Smooth muscle cell of the umbilical artery (primary cell): Measurements from ENCODE around the gene IP6K1. TPM values are rescaled to one million over a fixed set of nuclear protein-coding genes. Genes with fewer than 3 reads are reported as not detected.

Source experiments
- total RNA-seq: library from RNA; depleted of rRNA; stranded (reverse); fragments of >200 nt; gene quantifications from 2 replicates; pipeline ENCODE4 v1.2.3, GENCODE V29; 2014

Gene IP6K1
- total RNA-seq, result 22.6 and 39.2 TPM in 2 replicates

DNA sequence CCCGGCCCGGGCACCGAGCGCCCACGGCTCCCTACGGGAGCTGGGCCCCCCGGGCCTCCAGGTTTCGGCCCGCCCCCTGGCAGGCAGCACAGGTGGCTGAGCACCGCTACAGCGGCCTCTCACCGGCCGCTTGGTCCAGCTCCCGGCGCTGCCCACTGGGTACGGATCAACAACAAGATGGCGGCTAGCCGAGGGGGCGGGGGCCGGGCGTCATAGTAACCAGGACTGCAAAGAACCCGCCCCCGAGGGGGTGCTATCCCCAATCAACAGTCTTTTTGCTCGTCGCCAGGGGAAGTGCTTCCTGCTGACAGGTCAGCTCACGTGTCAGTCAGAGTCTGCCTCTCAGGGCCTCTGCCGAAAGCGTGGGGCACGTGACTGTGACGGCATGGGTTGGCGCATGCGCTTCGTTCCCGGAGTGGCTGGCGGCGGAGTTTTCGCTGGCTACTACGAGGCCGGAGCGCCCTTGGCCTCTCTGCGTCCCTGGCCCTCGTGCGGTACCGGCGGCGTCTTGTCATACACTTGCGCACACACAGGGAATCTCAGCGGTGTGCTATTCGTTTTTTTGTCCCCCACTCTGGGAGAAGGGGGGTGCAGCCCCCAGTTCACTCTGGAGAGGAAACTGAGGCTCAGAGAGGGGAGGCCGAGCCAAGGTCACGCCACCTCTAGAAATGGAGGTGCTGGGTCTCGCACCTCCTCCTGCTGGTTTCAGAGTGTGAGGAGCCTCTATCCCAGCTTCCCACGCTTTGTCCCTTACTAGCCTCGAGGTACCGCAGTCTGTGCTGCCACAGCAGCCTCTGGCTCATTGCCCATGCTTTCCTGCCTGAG, at the start of gene IP6K1:
Gene IP6K1, minus strand, starts transcription at position 186 of the 825 bp plus-strand sequence. CDS start 38,502 bp downstream, outside the sequence.

DNA sequence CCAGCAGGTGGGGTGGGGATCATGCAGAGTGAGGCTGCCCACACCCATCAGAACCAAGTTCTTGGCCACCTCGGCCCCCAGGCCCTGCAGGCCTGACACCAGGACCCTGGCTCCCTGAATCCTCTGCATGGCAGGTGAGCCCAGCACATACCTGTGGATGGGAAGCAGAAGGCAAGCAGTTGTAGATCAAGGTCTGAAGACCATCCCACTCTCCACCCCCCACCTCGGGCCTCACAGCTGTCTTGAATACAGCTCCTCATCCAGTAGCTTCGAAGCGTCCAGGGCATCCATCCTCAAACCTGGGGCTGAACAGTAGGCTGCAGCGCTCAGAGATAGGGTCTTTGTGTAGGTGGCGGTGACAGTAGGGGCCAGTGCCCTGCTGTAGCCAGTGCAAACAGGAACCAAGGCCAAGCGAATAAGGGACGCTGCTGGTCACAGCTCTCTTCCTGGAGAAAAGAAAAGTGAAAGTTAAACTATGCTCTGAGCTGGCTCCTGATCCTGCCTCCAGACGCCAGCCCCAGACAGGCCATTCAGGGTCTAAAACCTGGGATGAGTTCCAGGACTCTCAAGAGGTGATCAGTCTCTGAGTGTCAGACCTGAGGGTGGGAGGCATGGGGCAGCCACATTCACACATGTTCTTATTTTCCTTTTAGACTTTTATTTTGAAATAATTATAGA, 27.3 kb upstream of the IP6K1 start, which contains the start of gene UBA7:
Gene UBA7, minus strand, starts transcription at position 457 of the 678 bp plus-strand sequence. Its CDS starts 166 bp downstream, at position 291.

DNA sequence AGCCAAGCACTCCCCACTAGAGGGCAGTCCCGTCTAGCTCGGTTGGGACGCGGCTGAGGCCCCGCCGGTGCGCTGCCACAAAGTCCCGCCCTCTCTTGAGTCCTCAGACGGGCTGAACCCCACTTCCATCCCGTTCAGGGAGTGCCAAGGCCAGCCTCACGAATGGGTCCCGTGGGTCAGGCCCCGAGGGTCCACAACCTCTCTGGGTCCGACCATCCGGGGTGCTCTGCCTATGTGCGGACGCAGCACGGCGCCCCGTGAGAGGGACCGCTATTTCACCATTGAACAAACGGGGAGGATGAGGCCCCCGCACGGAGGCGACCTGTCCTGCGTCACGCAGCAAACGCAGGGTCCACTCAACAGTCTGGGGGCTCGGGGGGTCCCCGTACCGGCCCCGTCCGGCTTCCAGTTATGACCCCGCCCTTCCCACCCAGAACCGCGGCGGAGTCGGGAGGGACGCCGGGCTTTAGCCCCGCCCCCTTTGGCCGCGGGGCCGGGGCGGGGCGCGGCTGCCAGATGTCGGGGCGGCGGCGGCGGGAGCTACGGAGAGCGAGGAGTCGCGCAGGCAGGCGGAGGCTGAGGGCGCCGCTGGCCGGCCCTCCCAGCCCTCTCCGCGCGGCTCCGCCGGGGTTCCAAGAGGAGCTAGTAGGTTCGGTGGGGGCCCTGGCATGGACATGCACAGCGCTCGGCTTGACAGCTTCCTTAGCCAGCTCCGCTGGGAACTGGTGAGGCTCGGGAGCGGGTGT, 16.6 kb upstream of the IP6K1 start, which contains the start of gene INKA1:
Gene INKA1, plus strand, starts transcription at position 543 of the 746 bp plus-strand sequence. Its CDS starts 132 bp downstream, at position 675.

DNA sequence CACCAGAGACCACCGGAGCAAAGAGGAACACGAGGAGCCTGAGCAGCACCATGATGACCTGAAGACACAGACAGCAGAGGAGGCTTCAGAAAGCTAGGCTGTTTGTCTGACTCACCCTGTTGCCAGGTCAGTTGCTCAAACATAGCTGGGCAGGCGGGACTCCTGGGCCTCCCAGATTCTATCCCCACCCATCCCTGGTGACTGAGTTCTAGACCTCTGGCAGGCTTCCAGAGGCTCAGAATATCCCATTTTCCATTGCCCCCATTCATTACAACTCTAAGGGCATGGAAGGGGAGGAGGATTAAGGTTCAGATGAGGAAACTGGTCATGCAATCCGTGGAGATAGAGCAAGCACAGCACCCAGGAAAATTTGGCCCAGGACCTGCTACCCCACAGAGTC, 13.4 kb upstream of the IP6K1 start, which contains the start of gene CDHR4:
Gene CDHR4, minus strand, starts transcription at position 113 of the 400 bp plus-strand sequence. Its CDS starts 61 bp downstream, at position 52.

DNA sequence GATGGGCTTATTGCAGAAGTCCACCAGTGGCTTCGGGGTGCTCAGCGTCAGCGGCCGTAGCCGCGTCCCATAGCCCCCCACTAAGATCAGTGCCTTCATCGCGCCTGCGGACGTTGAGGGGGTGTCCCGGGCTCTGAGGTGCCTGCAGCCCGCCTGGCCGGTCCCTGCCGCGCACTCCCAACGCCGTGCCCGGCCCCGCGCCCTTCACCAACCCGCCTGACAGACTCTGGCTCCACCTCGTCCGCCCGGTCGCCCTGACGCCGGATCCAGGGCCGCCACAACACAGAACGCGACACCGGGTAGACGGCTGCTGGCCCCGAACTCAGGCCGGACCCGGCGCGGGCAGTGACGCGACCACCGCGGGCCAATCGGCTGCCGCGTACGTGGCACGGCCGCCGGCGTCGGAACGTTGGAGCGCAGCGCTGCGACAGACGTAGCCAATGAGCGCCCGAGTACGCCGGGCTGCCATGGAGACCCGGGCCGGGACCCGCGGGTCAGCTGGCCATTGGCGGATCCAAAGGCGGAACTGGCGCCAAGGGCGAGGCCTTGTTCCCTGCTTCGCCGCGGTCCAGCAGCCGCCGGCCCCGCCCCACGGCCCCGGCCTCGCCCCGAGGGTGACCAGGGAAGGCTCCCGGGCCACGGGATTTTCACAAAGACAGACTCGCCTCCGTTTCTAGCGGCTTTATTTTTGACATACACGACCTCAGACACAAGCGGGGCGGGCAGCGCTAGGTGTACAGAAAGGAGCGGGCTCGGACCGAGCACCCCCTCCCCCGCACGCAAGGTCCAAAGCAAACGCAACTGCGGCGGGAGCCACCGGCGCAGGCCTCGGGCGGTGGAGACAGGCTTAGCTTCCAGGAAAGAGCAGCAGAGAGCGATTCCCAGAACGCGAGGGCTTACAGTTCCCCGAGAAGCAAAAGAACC, 62.5 kb downstream of the IP6K1 start, which contains the start of gene GMPPB:
Gene GMPPB, minus strand, starts transcription at position 324 of the 924 bp plus-strand sequence. Its CDS starts 225 bp downstream, at position 99.

DNA sequence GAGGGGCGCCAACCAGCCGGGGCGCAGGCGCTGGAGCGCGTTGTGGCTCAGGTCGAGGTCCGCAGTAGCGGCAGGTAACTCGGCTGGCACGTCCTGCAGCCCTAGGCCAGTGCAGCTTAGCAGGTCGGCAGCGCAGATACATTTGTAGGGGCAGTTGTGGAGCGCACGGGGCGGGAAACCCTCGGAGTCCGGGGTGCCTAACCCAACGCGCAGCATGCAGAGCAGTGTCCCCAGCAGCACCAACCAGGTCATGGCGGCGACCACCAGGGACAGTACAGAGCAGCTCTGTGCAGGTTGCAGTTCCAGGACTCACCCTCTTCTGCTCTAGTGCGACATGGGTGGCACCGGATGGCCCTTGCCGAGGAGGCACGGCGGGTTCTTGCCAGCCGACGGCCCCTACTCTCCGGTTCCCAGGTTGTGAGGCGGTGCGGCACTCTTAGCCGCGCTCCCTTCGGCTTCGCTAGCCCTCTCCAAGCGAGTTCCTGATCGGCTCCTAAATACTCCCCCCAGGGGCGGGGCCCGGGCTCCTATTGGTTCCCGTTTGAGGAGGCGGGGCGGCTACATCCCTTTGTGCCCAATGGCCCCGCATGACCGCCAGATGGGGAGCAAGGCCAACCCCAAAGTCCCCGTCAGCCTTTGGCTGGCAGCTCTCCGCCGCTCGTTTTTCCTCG, 67.0 kb downstream of the IP6K1 start, which contains the start of gene AMIGO3:
Gene AMIGO3, minus strand, starts transcription at position 471 of the 671 bp plus-strand sequence. Its CDS starts 219 bp downstream, at position 252.

DNA sequence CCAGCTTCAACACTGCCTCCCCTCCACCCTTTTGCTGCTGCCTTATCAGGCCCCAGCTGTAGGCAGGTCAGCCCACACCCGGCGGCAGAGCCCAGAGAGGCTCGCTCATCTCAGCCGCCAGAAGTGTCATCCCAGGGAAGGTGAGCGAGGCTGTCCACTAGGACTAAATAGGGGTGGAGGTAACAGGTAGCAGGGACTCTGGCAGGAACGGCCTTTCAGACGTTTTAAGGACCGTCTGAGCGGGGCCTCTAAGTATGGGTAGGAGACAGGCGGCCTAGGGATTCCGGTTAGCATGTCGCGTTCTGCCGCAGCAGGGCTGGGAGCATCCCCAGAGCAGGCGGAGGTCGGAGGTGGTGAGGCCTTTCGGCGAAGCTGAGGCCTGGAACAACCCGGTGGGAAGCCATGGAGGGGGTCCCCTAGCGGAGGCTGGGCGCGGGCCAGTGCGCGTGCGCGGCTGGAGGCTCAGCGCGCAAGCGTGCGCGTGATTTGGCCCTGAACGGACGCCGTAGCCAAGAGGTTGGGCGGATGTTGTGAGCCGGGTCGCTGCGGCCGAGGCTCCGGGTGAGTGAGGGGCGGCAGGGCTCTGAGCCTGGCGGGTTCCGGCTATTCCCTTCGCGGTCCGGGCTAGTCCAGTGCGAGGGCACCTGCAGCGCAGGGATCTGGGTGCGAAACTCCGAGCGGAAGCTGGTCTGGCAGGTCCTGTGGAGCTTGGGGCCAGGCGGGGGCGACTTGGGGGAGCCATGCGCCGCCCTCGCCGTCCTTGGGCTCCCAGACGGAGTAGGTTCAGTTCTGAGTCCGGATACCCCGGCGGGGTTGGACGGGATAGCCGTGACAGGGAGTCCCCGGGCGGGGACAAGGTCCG, 97.1 kb downstream of the IP6K1 start, which contains the start of the genes MST1 and RNF123:
Gene MST1, minus strand, starts transcription at position 429 of the 862 bp plus-strand sequence. CDS start 783 bp downstream, outside the sequence.
Gene RNF123, plus strand, starts transcription at position 512 of the 862 bp plus-strand sequence. CDS start 1,609 bp downstream, outside the sequence.

Other genes with a start within 250 kb of the IP6K1 start
- gene BSN, start 232.1 kb downstream of the IP6K1 start, total RNA-seq, result under 0.01 and 0.14 TPM in 2 replicates
- gene APEH, start 112.2 kb downstream of the IP6K1 start, total RNA-seq, result 115 and 140 TPM in 2 replicates
- 4.8 and 7.7 TPM in 2 replicates for gene MST1, start 97.1 kb downstream of the IP6K1 start, total RNA-seq
- gene RNF123, start 97.0 kb downstream of the IP6K1 start, total RNA-seq, result 30.9 and 33.2 TPM in 2 replicates
- gene AMIGO3, start 66.9 kb downstream of the IP6K1 start, total RNA-seq, result 0.30 TPM in 1 of 2 replicates, not detected in the other
- 40.6 and 42.2 TPM in 2 replicates for gene GMPPB, start 62.6 kb downstream of the IP6K1 start, total RNA-seq
- not detected in 2 replicates for gene CDHR4, start 13.3 kb upstream of the IP6K1 start, total RNA-seq
- gene INKA1, start 16.7 kb upstream of the IP6K1 start, total RNA-seq, result 3.4 and 3.9 TPM in 2 replicates
- 52.3 and 53.4 TPM in 2 replicates for gene UBA7, start 27.4 kb upstream of the IP6K1 start, total RNA-seq
- gene TRAIP, start 70.0 kb upstream of the IP6K1 start, total RNA-seq, result 1.5 and 2.4 TPM in 2 replicates
- gene CAMKV, start 83.4 kb upstream of the IP6K1 start, total RNA-seq, result not detected in 2 replicates
- gene MST1R, start 117.3 kb upstream of the IP6K1 start, total RNA-seq, result 0.14 and 0.30 TPM in 2 replicates
- gene MON1A, start 143.3 kb upstream of the IP6K1 start, total RNA-seq, result 11.9 and 16.5 TPM in 2 replicates
- 48.7 and 65.1 TPM in 2 replicates for gene RBM6, start 153.6 kb upstream of the IP6K1 start, total RNA-seq